Islet precursor cell (in vitro differentiated cells): ENCODE results near the gene UBXN6.

Source experiments
- DNase-seq: peaks from one replicate; pipeline ENCODE4 v3.0.0-alpha.2; 2018

The UBXN6 gene

GRCh38 chr19:4455719-4456475 lies 1.7 kb downstream of the UBXN6 start:
- DNase-seq: no peak

GRCh38 chr19:4454747-4455718 lies 2.6 kb downstream of the UBXN6 start:
- DNase-seq: no peak

GRCh38 chr19:4453232-4454179 lies 4.1 kb downstream of the UBXN6 start:
- no peak for DNase-seq

- DNase-seq: no peak
Measured at GRCh38 chr19:4452230-4452990, 5.2 kb downstream of the UBXN6 start.

GRCh38 chr19:4449639-4450028 lies 8.0 kb downstream of the UBXN6 start:
- no peak for DNase-seq

GRCh38 chr19:4449022-4449638 lies 8.5 kb downstream of the UBXN6 start:
- no peak for DNase-seq

- DNase-seq: no peak
Measured at GRCh38 chr19:4448147-4448985, 9.2 kb downstream of the UBXN6 start.

GRCh38 chr19:4447327-4448146 lies 10.1 kb downstream of the UBXN6 start:
- DNase-seq: no peak

GRCh38 chr19:4446704-4447200 lies 10.8 kb downstream of the UBXN6 start:
- DNase-seq: no peak

- DNase-seq: no peak
Measured at GRCh38 chr19:4445963-4446703, 11.5 kb downstream of the UBXN6 start.

- no peak for DNase-seq
Measured at GRCh38 chr19:4444765-4445741, 12.5 kb downstream of the UBXN6 start.

GRCh38 chr19:4443966-4444764 lies 13.4 kb downstream of the UBXN6 start:
- no peak for DNase-seq

- no peak for DNase-seq
Measured at GRCh38 chr19:4443188-4443587, 14.4 kb downstream of the UBXN6 start.

- no peak for DNase-seq
Measured at GRCh38 chr19:4442819-4443146, 14.8 kb downstream of the UBXN6 start.

GRCh38 chr19:4441994-4442818 lies 15.4 kb downstream of the UBXN6 start:
- DNase-seq: no peak

GRCh38 chr19:4439243-4439642 lies 18.4 kb downstream of the UBXN6 start:
- no peak for DNase-seq
